ENCODE measurements around the gene ABI3BP. TPM values are rescaled to one million over a fixed set of nuclear protein-coding genes. Genes with fewer than 3 reads are reported as not detected.
"Not testable (repeated sequence)": the region's sequence is repeated elsewhere in the genome, so short reads cannot be mapped to it uniquely, and the experiment has no call there.

The ABI3BP gene
- total RNA-seq, 1 experiment from 2014 or later: 0.58 TPM

GRCh38 chr3:100966049-100966491, 27.2 kb downstream of the ABI3BP start:
- DNase-seq (ENCODE audit: low read depth, low spot score): no peak
- in situ Hi-C loops (cut with HindIII; ENCODE audit: low pct_unique_long_range_greater_than_20kb, low sequenced_read_pairs): no loop called here

DNA sequence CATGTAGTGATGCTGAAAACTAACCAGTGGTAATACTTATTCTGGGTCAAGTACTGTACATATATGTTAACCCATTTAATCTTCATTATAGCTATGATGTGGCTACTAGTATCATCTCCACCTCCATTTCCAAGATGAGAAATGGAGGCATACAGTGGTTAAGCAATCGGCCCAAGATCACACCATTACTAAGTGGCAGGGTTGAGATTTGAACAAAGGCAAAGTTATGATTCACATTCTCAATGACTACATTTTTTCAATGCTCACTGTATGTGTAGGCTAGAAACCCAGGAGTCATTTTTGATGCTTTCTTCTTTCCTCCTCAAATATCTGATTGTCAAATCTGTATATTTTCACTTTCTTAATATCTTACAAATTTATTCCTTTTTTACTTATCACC, 30.2 kb downstream of the ABI3BP start:
- in situ Hi-C loops (cut with HindIII; ENCODE audit: low pct_unique_long_range_greater_than_20kb, low sequenced_read_pairs): no loop called here
- no peak for DNase-seq (ENCODE audit: low read depth, low spot score)

GRCh38 chr3:100957261-100957986, 35.8 kb downstream of the ABI3BP start:
- DNase-seq (ENCODE audit: low read depth, low spot score): no peak
- in situ Hi-C loops (cut with HindIII; ENCODE audit: low pct_unique_long_range_greater_than_20kb, low sequenced_read_pairs): no loop called here

- in situ Hi-C loops (cut with HindIII; ENCODE audit: low pct_unique_long_range_greater_than_20kb, low sequenced_read_pairs): no loop called here
- DNase-seq (ENCODE audit: low read depth, low spot score): no peak
These were observed 36.9 kb downstream of the ABI3BP start for GRCh38 chr3:100956276-100956675.

- DNase-seq (ENCODE audit: low read depth, low spot score): no peak
- in situ Hi-C loops (cut with HindIII; ENCODE audit: low pct_unique_long_range_greater_than_20kb, low sequenced_read_pairs): no loop called here
These were observed 38.2 kb downstream of the ABI3BP start for GRCh38 chr3:100954990-100955389.

GRCh38 chr3:100954199-100954935, 38.9 kb downstream of the ABI3BP start:
- in situ Hi-C loops (cut with HindIII; ENCODE audit: low pct_unique_long_range_greater_than_20kb, low sequenced_read_pairs): no loop called here
- DNase-seq (ENCODE audit: low read depth, low spot score): no peak

GRCh38 chr3:100953103-100953502, 40.1 kb downstream of the ABI3BP start:
- no peak for DNase-seq (ENCODE audit: low read depth, low spot score)
- in situ Hi-C loops (cut with HindIII; ENCODE audit: low pct_unique_long_range_greater_than_20kb, low sequenced_read_pairs): no loop called here

- in situ Hi-C loops (cut with HindIII; ENCODE audit: low pct_unique_long_range_greater_than_20kb, low sequenced_read_pairs): no loop called here
These were observed 46.1 kb downstream of the ABI3BP start for GRCh38 chr3:100947119-100947518.

GRCh38 chr3:100946096-100946495, 47.1 kb downstream of the ABI3BP start:
- DNase-seq (ENCODE audit: low read depth, low spot score); in situ Hi-C loops (cut with HindIII; ENCODE audit: low pct_unique_long_range_greater_than_20kb, low sequenced_read_pairs): not testable (repeated sequence)

More at GRCh38 chr3:100947119-100947518, 46.1 kb downstream of the ABI3BP start:
- no peak for DNase-seq (ENCODE audit: low read depth, low spot score)

DNA sequence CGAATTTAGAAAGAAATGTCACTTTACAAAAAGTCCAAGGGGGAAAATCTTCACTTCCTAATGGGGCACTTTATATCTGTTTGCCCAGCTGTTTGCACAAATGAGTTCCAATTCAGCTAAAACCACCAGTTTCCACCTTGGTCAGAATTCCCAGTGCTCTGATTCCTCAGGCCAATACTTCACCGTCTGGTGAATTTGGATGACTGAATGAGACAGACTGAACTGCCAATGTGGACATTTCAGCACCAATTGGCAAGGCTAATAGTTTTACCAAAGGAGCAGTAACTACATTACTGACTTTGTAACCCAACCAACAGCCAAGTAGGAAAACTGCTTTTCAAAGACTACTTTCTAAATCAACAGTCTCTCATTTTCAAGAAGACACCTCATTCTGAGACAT, 51.8 kb downstream of the ABI3BP start:
- in situ Hi-C loops (cut with HindIII; ENCODE audit: low pct_unique_long_range_greater_than_20kb, low sequenced_read_pairs): no loop called here
- no peak for DNase-seq (ENCODE audit: low read depth, low spot score)

- in situ Hi-C loops (cut with HindIII; ENCODE audit: low pct_unique_long_range_greater_than_20kb, low sequenced_read_pairs): no loop called here
- no peak for DNase-seq (ENCODE audit: low read depth, low spot score)
These were observed 52.2 kb downstream of the ABI3BP start for GRCh38 chr3:100941041-100941440.

DNA sequence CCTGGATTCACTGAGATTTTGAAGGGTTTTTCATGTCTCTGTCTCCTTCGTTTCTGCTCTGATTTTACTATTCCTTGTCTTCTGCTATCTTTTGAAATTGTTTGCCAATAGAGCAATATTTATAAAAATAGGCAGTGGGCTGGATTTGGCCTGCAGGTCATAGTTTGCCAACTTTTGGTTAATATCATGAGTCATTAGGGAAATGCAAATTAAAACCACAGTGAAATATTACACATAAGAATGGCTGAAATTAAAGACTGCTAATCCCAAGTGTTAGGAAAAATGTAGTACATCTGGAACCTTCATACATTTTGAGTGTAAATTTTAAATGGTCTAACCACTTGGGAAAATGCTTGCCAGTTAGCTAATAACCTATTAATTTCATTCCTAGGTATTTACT, 56.3 kb downstream of the ABI3BP start:
- DNase-seq (ENCODE audit: low read depth, low spot score): no peak
- in situ Hi-C loops (cut with HindIII; ENCODE audit: low pct_unique_long_range_greater_than_20kb, low sequenced_read_pairs): no loop called here

GRCh38 chr3:100932491-100932890, 60.7 kb downstream of the ABI3BP start:
- in situ Hi-C loops (cut with HindIII; ENCODE audit: low pct_unique_long_range_greater_than_20kb, low sequenced_read_pairs): no loop called here
- no peak for DNase-seq (ENCODE audit: low read depth, low spot score)

DNA sequence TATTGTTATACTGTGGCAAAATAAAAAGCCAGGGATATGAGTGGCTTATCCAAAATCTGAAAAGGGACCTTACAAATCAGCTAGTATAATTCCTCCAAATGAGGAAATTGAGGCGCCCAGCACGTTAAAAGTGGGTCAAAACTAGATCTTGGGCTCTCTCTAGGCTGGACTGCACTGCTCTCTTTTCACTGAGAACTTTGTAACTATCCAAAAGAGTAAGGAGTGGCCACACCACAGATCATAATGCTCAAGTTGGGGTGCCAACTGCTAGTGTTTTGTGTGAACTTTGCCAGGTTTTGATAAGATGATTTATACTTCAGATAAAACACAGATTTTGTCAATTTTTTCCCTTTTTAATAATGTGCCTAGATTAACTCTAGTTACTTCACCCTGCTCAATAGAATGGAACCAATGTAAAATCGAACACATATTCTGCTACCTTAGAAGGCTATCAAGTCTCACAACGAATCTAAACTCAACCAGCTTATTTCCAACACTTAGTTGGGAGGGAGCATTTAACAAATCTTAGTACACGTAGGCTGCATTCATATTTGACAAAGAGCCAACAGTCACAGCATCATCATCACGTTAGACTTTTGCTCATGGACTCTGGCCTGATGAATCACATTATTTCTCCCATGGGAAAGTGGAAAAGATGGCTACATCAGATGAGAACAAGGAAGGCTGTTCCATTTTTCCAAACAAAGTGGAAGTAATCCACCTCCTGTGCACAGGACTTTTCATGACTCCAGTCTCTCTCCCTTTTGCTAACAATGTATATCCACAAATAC, 64.4 kb downstream of the ABI3BP start:
- in situ Hi-C loops (cut with HindIII; ENCODE audit: low pct_unique_long_range_greater_than_20kb, low sequenced_read_pairs): no loop called here
- DNase-seq (ENCODE audit: low read depth, low spot score): no peak

DNA sequence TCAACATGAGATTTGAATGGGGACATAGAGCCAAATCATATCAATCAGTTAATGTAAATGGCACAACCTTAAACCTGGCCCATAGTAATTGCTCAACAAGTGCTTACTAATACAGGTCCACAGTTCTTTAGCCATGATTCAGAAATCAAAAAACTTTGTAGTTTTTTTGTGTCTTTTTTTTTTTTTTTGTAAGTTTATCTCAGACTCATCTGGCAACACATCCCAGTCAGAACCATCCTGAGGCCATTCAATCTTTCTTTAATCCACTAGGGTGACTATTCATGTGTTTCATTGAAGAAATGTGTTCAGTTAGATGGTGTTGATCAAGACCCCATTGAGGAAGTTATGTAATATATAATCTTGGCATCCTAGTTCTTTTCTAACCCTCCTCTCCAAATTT, 65.4 kb downstream of the ABI3BP start:
- DNase-seq (ENCODE audit: low read depth, low spot score): no peak
- in situ Hi-C loops (cut with HindIII; ENCODE audit: low pct_unique_long_range_greater_than_20kb, low sequenced_read_pairs): no loop called here

- in situ Hi-C loops (cut with HindIII; ENCODE audit: low pct_unique_long_range_greater_than_20kb, low sequenced_read_pairs): no loop called here
- no peak for DNase-seq (ENCODE audit: low read depth, low spot score)
These were observed 77.3 kb downstream of the ABI3BP start for GRCh38 chr3:100915706-100916495.

- in situ Hi-C loops (cut with HindIII; ENCODE audit: low pct_unique_long_range_greater_than_20kb, low sequenced_read_pairs): no loop called here
- no peak for DNase-seq (ENCODE audit: low read depth, low spot score)
These were observed 79.2 kb downstream of the ABI3BP start for GRCh38 chr3:100913870-100914648.

All from SK-MEL-5 (cell line).